SIG-M5 treated with dmso at 0.1 percent for 504 hours (cell line): ENCODE data around the gene HTRA2.
"Not testable (repeated sequence)": the region's sequence is repeated elsewhere in the genome, so short reads cannot be mapped to it uniquely, and the experiment has no call there.

Source experiments
- DNase-seq: peaks from one replicate; lab custom pipeline; 2025; ENCODE audit not compliant: unreplicated experiment; lab: John Stamatoyannopoulos, UW

HTRA2 gene

DNA sequence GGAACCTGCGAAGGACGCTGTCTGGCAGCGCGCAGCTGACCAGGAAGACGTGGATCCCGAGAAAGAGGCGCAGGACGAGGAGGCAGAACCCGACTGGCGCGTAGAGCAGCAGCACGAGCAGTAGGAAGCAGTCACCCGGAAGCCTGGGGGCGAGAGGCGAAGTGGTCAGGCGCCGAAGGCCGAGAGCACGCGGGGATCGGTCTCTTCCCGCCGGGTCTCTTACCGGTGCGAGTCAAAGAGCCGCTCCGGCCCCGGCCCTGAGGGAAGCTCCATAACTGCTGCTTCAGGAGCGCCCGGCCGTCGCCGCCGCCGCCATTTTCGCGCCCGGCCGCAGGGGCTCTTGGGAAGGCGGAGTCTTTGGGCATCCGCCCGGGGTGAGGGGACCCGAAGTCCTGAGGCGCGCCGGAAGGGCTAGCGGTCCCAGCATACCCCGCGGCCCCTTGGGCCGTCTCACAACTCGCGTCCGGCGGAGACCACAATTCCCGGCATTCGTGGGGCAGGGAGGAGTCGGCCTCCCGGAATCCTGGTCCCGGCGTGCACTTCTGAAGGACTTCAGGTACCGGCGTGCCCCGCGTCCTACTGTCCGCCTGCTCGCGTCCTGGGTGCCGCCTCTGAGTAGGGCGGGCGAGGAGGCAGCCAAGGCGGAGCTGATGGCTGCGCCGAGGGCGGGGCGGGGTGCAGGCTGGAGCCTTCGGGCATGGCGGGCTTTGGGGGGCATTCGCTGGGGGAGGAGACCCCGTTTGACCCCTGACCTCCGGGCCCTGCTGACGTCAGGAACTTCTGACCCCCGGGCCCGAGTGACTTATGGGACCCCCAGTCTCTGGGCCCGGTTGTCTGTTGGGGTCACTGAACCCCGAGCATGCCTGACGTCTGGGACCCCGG is at the start of gene HTRA2, which contains the start of gene AUP1:
Gene HTRA2, plus strand, starts transcription at position 577 of the 882 bp plus-strand sequence. Its CDS starts 74 bp downstream, at position 651.
Gene AUP1, minus strand, starts transcription at position 350 of the 882 bp plus-strand sequence. Its CDS starts 77 bp downstream, at position 273.
- DNase-seq: peak; percentile 98

DNA sequence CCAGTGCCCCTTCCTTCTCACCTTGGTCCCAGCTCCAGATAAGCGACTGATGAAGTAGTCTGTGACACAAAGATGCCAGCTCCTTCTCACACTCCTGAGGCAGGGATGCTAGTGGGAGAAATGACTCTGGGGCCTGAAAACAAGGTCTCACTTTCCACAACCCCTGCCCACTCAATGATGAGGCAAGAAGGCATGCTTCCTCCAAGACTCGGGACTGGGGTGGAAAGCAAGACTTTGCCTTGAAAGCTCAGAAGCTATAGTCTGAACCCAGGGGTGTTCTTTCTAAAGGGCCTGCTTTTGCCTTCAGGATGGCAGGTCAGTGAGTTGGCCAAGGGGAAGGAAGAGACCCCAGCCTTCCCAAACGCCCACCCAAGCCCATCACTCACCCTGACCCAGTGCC is 48.3 kb upstream of the HTRA2 start:
- DNase-seq: no peak

DNA sequence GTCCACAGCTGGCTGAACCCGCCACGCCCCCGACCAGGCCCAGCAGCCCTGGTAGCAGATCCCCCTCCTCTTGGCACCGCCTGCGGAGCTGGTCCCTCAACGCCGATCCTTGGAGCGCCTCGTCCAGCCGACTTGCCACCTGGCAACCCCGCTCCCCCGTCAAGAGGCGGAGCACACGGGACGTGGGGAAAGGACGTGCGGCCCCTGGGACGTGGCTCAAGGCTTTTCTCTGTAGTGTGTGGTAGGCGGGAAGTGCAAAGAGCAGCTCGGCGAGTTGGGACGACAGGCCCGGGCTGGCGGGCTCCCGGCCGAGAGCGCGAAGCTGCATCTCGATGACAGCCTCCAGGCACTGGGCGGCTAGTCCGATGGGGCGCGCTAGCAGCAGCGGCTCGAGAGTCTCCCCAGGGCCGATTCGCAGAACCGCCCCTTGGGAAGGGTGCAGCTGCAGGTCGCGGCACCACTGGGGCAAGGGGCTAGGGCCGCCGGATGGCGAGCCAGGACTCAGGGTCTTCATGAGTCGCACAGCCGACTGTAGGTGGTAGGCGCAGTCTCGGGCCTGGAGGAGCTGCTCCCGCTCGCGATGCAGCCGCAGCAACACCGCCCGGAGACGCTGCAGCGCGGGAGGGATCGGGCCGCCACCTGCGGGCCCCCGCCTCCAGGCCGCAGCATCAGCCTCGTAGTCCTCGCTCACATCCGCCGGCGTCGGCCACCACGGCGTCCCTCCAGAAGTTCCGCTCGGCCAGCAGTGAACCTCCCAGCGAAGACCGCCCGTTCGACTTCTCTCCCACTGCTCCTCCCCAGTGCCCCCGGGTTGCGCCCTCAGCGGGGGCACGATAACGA is 47.6 kb upstream of the HTRA2 start:
- DNase-seq: peak; percentile 77

DNA sequence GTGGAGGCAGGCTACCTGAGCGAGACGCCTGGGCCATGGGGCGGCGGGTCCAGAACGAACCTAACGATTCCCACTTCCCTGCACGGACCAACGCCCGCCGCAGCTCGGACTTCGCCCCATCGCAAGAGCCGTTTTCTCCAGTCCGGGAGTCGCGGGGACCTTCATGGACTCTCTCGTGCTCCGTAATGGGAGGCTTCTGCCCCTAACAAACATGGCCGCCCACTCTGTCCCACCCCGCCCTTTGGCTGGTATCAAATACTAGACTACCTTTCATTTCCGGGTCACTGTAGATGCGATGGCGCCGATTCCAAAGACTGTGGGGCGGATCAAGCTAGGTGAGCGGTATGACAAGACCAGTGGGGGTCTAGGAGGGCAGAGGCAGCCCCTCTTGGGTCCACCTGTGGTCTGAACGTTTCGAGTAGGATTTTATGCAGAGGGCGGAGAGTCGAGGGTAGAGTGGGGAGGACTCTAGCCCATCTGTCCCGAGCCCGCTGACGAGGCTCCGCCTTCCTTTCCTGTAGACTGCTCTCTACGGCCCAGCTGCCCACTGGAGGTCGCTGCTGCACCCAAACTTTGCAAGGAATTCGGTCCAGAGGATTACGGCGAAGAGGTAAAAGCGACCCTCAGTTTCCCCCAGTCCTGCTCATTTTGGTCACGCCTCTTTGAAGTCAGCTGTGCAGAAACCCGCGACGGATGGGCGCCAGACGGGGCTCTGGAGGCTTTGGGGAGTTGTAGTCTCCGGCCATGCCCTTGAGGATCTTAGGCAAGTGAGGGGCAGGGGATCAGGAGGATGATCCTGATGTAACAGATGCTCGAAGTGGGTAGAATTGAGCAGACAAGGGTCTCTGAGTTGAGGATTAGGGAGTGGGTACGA is 46.7 kb upstream of the HTRA2 start, which contains the start of the genes CCDC142 and TTC31:
Gene CCDC142, minus strand, starts transcription at position 198 of the 874 bp plus-strand sequence. Its CDS starts 161 bp downstream, at position 37.
Gene TTC31, plus strand, starts transcription at position 281 of the 874 bp plus-strand sequence. Its CDS starts 15 bp downstream, at position 296.
- peak; percentile 96 for DNase-seq

DNA sequence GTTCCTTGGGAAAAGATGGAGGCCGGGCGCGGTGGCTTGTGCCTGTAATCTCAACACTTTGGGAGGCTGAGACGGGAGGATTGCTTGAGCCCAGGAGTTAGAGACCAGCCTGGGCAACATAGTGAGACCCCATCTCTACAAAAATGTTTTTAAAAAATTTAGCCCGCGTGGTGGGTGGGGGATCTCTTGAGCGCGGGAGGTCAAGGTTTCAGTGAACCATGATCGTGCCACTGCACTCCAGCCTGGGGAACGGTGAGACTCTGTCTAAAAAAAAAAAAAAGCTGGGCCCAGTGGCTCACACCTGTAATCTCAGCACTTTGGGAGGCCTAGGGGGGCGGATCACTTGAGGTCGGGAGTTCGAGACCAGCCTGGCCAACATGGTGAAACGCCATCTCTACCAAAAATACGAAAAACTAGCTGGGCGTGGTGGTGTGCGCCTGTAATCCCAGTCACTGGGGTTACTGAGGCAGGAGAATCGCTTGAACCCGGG is 46.0 kb upstream of the HTRA2 start:
- not testable (repeated sequence) for DNase-seq

DNA sequence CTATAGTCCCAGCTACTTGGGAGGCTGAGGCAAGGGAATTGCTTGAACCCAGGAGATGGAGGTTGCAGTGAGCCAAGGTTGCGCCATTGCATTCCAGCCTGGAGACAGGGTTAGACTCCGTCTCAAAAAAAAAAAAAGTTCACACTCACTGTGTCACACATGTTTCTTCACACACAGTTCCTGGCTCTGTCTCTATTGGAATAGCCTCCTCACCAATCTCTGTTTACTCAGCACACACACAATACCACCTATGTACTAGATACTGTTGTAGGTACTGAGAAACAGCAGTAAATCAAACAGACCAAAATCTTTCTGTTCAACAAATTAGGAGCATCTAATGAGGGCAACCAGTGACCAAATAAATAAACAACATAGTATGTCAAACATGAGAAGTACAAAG is 43.6 kb upstream of the HTRA2 start:
- no peak for DNase-seq

DNA sequence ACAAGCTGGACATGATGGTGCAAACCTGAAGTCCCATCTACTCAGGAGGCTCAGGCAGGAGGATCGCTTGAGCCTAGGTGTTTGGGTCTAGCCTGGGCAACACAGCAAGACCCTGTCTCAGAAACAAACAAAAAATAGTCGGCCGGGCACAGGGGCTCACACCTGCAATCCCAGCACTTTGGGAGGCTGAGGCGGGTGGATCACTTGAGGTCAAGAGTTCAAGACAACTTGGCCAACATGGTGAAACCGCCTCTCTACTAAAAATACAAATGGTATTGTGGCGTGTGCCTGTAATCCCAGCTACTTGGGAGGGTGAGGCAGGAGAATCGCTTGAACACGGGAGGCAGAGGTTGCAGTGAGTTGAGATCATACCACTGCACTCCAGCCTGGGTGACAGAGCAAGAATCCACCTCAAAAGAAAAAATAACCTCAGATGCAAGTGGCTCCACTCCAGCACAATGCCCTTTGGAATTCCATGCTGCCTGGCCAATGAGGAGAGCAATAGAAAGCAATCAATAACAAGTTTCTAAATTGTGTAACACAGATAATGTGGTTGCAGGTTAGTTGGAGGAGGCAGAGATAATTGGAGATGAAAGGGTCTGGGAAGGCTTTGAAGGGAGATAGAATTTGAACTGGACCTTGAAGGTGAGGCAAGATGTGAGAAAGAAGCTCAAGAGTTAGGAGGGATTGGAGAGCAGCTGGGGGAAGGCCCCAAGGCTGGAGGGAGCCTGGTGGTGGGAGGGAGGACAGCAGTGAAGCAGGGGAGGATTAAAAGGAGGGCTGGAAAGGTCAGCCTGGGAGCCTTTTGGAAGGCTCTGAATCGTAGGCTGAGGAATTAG is 40.9 kb upstream of the HTRA2 start:
- DNase-seq: no peak

DNA sequence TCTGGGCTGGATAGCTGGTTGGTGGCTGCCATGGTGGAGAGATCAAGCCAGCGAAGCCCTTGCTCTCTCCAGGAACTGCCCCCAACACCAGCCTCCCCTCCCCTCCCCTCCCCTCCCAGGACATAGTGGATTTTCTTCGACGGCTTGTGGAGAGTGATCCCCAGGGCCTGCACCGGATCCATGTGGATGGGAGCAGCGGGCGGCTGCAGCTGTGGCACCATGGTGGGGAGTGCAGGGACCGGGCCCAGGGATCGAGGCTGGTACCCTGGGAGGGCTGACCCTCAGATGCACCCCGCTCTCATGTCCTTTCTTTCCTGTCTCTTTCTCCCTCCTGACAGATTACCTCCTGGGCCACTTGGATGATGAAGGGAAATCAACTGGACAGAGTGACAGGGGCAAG is 39.8 kb upstream of the HTRA2 start:
- DNase-seq: no peak

DNA sequence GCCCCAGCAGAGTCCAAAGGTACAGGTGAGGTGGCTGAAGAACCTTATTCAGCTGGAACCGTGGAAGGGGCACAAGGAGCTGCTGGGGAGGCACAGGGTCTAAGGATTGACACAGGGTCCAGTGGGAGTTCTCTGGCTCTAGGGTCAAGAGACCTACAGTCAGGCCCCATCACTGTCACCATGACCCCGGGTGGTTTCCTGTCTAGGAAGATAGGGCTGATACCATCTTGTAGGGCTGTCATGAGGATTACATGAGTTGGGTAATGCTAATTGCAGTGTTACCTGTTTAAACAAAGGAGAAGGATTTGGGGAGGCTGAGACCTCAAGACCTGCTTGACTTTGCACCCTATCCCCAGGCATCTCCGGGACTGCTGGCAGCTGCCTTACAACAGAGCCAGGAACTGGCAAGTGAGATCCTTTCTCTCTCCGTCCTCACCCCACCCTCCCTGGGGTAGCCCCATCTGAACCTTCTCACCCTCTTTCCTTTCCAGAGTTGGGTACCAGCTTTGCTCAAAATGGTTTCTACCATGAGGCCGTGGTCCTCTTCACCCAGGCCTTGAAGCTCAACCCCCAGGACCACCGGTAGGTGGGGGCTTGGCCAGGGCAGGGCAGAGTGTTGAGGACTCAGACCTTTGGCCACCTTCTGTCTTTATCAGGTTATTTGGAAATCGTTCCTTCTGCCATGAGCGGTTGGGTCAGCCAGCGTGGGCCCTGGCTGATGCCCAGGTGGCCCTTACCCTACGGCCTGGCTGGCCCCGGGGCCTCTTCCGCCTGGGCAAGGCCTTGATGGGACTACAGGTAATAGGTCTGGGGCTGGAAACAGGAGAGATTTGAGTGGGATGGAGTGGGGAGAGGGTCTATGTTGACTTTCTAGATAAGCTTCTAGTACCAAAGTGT is 37.8 kb upstream of the HTRA2 start:
- DNase-seq: no peak

DNA sequence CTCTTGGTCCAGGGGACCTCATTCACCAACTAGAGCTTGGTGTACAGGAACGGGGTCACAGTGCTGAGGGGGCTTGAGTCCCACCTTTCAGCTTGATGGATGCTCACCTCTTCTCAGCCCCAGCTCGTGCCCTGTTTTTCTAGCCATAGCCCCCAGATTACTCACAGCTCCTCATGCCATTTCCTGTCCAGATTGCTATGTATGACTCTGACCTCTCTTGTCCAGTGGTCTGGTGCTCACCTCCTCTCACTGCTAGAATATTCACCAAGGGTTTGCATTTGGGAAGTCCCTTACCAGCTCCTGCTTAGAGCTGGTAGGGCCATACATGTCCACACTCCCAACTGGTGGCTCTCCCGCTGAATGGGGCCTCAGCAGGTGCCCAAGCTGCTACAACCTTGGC is 36.2 kb upstream of the HTRA2 start:
- DNase-seq: no peak

DNA sequence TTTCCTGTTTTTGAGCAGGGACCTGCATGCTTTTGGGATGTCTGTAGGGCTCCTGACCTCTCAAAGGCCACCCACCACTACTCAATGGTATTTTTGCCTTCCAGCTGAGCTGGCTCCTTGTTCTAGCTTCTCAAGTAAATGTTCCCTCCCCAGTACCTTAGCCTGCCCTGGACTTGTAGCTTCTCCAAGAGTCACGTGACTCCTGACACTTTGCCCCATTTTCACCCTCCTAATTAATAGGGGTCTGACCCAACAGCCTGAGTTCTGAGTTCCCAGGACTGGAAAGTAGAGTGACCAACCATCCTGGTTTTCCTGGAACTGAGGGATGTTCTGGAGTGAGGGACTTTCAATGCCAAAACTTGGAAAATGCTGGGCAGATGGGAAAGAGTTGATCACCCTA is 34.3 kb upstream of the HTRA2 start:
- DNase-seq: no peak

DNA sequence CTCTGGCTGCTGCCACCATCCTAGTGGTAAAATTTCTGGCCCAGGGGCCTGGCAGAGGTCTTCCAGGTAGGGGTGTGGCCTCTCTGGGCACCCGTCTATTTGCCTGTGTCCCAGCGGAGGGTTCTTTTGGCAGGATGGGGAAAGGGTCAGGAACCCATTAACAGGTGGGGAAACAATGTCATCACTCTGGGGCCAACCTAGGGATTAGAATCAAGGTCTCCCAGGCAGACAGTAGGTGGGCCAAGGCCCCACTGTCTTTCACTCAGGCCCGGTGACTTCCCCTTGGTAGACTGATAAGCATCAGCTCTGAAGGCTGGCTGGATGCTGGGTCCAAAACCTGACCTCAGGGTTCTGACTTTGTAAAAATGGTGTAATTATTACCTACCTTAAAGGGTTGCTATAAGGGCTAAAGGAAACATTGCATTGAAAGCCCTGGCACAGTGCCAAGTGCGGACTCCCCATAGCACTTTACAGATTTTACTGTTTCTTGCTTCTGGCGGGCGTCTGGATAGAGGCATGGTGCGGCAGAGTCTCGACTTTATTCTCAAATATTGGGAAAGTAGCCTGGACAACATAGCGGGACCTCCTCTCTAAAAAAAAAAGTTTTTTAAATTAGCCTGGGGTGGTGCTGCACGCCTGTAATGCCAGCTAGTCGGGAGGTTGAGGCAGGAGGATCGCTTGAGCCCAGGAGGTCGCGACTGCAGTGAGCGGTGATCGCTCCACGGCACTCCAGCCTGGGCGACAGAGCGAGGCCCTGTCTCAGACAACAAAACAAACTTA is 32.5 kb upstream of the HTRA2 start:
- DNase-seq: no peak

DNA sequence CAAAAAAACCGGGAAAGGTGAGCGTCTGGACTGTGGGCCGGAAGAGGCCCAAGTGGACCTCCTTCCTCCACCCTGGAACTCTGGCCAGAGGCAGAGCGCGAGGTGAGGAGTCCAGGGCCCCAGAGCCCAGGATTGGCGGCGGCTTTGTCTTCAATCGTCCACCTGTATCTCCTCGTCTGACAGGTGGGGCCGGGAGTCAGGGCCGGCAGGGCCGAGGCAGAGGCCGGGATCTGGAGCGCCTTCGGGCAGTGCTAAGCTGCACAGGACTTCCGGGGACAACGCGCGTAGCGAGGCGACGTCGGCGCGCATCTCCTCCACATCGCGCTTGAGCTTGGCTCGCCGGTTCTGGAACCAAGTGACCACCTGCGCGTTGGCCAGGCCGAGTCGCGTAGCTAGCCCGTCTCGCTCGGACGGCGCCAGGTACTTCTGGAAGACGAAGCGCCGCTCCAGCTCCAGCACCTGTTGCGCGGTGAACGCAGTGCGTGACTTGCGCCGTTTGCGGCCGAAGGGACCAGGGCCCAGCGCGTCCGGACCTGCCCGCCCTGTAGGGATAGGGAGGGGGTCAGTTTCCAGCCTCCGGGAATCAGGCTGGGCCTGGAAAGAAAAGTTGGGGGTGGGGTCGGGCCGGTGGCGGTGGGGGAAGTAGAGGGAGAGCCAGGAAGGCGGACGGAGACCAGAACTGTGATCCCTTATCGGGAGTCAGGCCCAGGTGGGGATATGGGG is 31.8 kb upstream of the HTRA2 start:
- no peak for DNase-seq

DNA sequence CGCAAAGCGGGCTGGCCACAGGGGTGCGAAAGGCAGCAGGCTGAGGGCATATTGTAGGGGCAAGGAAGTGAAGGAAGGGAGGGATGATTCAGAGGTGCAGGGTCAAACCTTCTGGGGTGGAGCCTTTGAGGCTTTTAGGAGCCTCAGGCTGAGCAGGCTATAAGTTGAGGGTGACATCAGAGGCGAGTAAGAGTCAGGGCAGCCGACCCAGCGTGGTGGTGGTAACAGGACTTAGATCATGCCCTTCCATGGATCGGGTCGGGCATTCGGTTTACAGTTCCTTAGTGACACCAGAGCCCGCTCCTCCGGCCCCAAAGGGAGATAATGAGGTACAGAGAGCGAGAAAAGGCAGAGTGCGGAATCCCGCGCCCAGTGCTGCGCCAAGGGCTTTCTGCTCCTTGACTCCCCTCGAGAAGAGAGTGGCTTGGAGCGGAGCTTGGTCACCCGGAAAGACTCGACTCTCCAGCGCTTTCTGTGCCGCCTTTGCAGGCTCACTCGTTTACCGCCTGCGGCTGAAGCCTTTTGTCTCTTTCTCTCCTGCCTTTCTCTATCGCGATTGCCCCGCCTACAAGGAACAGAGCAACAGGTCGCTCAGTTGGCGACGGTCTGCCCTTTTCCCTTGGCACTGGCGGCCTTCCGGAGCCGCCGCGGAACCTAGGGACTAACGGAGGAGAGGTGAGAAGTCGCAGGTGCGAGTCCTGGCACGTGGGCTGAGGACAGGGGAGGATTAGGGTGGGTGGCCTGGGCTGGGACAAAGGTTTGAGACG is 31.1 kb upstream of the HTRA2 start:
- DNase-seq: peak; percentile 38

DNA sequence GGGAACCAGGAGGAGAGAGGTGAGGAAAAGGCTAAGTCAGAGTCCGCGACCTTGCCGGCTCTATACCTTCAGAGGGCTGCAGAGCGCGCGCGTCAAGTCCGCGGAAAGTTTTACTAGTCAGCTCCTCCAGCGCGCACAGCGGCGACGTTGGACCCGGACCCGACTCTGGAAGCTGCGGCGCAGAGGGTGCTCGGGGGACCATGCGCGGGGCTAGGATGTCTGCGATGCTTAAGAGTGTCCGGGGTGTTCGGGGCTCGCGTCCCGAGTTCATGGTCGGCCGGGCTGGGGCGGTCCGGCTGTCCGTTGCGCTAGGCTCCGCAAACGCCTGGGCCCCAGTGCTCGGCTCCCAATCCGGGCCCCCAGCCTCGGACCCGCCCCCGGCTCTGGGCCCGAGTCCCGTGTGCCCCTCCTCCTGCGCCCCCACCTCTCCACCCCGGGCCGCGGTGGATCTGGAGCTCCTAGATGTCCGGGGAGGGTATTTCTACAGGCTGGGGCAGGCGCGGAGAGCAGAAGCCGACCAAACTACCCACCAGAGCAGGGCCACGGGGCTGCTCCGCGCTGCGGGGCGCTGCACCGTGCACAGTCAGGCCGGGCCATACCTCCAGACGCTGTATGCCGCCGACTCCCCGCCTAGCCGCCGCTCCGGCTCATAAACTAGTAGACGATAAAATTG is 30.3 kb upstream of the HTRA2 start, which contains the start of gene LBX2:
Gene LBX2, minus strand, starts transcription at position 337 of the 673 bp plus-strand sequence. Its CDS starts 66 bp downstream, at position 271.
- DNase-seq: no peak
